Skeletal muscle tissue (tissue), 4 donors: ENCODE measurements around the gene TRIM14. TPM values are rescaled to one million over a fixed set of nuclear protein-coding genes. Genes with fewer than 3 reads are reported as not detected.
"Not testable (repeated sequence)": the region's sequence is repeated elsewhere in the genome, so short reads cannot be mapped to it uniquely, and the experiment has no call there.

Experiments
- H3K27ac ChIP-seq: one replicate; pipeline ENCODE4 v1.7.0; 2013; ENCODE audit warnings: mild to moderate bottlenecking, low read depth, low read length, inconsistent platforms
- H3K27me3 ChIP-seq, 3 donors: one replicate each; pipeline ENCODE4 v1.7.0; 2013; ENCODE audit warnings: low read length in 3 of 3; ENCODE audit not compliant: control insufficient read depth in 3 of 3, insufficient read depth in 3 of 3
- H3K36me3 ChIP-seq, 3 donors: one replicate each; pipeline ENCODE4 v1.7.0; 2013; ENCODE audit warnings: low read length in 3 of 3; ENCODE audit not compliant: control insufficient read depth in 3 of 3, insufficient read depth in 3 of 3
- H3K4me1 ChIP-seq, 3 donors: one replicate each; pipeline ENCODE4 v1.7.0; 2013; ENCODE audit warnings: low read length in 3 of 3, mild to moderate bottlenecking in 3 of 3; ENCODE audit not compliant: control insufficient read depth in 3 of 3, insufficient read depth in 3 of 3
- H3K4me3 ChIP-seq, 3 donors: one replicate each; pipeline ENCODE4 v1.7.0; 2013; ENCODE audit warnings: low read length in 3 of 3
- H3K9ac ChIP-seq, 3 donors: one replicate each; pipeline ENCODE4 v1.7.0; 2013; ENCODE audit warnings: low read length in 3 of 3, mild to moderate bottlenecking in 3 of 3, moderate library complexity in 2 of 3, low read depth in 1 of 3
- H3K9me3 ChIP-seq, 3 donors: one replicate each; pipeline ENCODE4 v1.7.0; 2013; ENCODE audit warnings: low read length in 3 of 3; ENCODE audit not compliant: control insufficient read depth in 3 of 3
- total RNA-seq: library from RNA; depleted of rRNA; stranded (reverse); fragments of >200 nt; gene quantifications from one replicate; pipeline ENCODE4 v1.2.3, GENCODE V29; 2014
- donor health status: Osteomylitis.

TRIM14 gene
- total RNA-seq, 1 donor from 2014 or later: 1.0 TPM

- peaks cover 0 to 13% (median 10%) of the 10 kb centered on the region in 3 donors for H3K27me3 ChIP-seq
- no peaks in the 10 kb centered on the region for H3K9me3 ChIP-seq
- no peak overlapping the region for H3K27ac ChIP-seq
- no peaks in the 10 kb centered on the region for H3K36me3 ChIP-seq
- no peaks in the 10 kb centered on the region for H3K4me1 ChIP-seq
- H3K9ac ChIP-seq: no peak overlapping the region
- H3K4me3 ChIP-seq: no peak overlapping the region
These were observed 19.7 kb downstream of the TRIM14 start for GRCh38 chr9:98099346-98099745.

- no peaks in the 10 kb centered on the region for H3K36me3 ChIP-seq
- H3K9me3 ChIP-seq: no peaks in the 10 kb centered on the region
- no peak overlapping the region for H3K4me3 ChIP-seq
- no peak overlapping the region for H3K9ac ChIP-seq
- H3K4me1 ChIP-seq: no peaks in the 10 kb centered on the region
- H3K27me3 ChIP-seq: peaks cover 6 to 21% (median 16%) of the 10 kb centered on the region in 3 donors
- H3K27ac ChIP-seq: no peak overlapping the region
These were observed 21.2 kb downstream of the TRIM14 start for GRCh38 chr9:98097836-98098235.

- Histone ChIP-seq H3K36me3 (no peaks in the 10 kb centered on the region), H3K9me3 (no peaks in the 10 kb centered on the region), H3K4me1 (no peaks in the 10 kb centered on the region), H3K4me3 (no peak overlapping the region), H3K27me3 (peaks cover 12 to 21% (median 16%) of the 10 kb centered on the region in 3 donors), H3K9ac (no peak overlapping the region), H3K27ac (no peak overlapping the region)
These were observed 22.9 kb downstream of the TRIM14 start for GRCh38 chr9:98096091-98096490.

- Histone ChIP-seq H3K9me3 (no peaks in the 10 kb centered on the region), H3K36me3 (no peaks in the 10 kb centered on the region), H3K4me3 (no peak overlapping the region), H3K27ac (no peak overlapping the region), H3K27me3 (peaks cover 12 to 21% (median 16%) of the 10 kb centered on the region in 3 donors), H3K4me1 (no peaks in the 10 kb centered on the region), H3K9ac (no peak overlapping the region)
These were observed 23.6 kb downstream of the TRIM14 start for GRCh38 chr9:98095401-98095800.

- Histone ChIP-seq H3K27ac (no peak overlapping the region), H3K27me3 (peaks cover 12 to 23% (median 15%) of the 10 kb centered on the region in 3 donors), H3K4me3 (no peak overlapping the region), H3K4me1 (no peaks in the 10 kb centered on the region), H3K9ac (no peak overlapping the region), H3K36me3 (no peaks in the 10 kb centered on the region), H3K9me3 (no peaks in the 10 kb centered on the region)
These were observed 24.2 kb downstream of the TRIM14 start for GRCh38 chr9:98094851-98095250.

GRCh38 chr9:98094316-98094715 is 24.7 kb downstream of the TRIM14 start:
- Histone ChIP-seq H3K27ac (no peak overlapping the region), H3K27me3 (peaks cover 12 to 27% (median 15%) of the 10 kb centered on the region in 3 donors), H3K9me3 (no peaks in the 10 kb centered on the region), H3K4me1 (no peaks in the 10 kb centered on the region), H3K9ac (no peak overlapping the region), H3K4me3 (no peak overlapping the region), H3K36me3 (no peaks in the 10 kb centered on the region)

GRCh38 chr9:98092613-98092931 is 26.4 kb downstream of the TRIM14 start:
- Histone ChIP-seq H3K4me1 (peaks cover 0 to 4% (median 2%) of the 10 kb centered on the region in 3 donors), H3K27ac (no peak overlapping the region), H3K4me3 (no peak overlapping the region), H3K9me3 (no peaks in the 10 kb centered on the region), H3K9ac (no peak overlapping the region), H3K36me3 (no peaks in the 10 kb centered on the region), H3K27me3 (peaks cover 15 to 39% (median 18%) of the 10 kb centered on the region in 3 donors)

- H3K27me3 ChIP-seq: peaks cover 15 to 43% (median 19%) of the 10 kb centered on the region in 3 donors
- no peak overlapping the region for H3K27ac ChIP-seq
- H3K9ac ChIP-seq: no peak overlapping the region
- H3K4me3 ChIP-seq: no peak overlapping the region
- peaks cover 0 to 4% (median 2%) of the 10 kb centered on the region in 3 donors for H3K4me1 ChIP-seq
- H3K9me3 ChIP-seq: no peaks in the 10 kb centered on the region
- H3K36me3 ChIP-seq: no peaks in the 10 kb centered on the region
These were observed 27.0 kb downstream of the TRIM14 start for GRCh38 chr9:98091735-98092612.

- not testable (repeated sequence) for H3K36me3 ChIP-seq
These were observed 28.3 kb downstream of the TRIM14 start for GRCh38 chr9:98090674-98091073.

More at GRCh38 chr9:98090674-98091073, 28.3 kb downstream of the TRIM14 start:
- H3K9ac ChIP-seq, H3K27ac ChIP-seq, H3K4me1 ChIP-seq, H3K4me3 ChIP-seq, H3K9me3 ChIP-seq: not testable (repeated sequence)
- peaks cover 12 to 43% (median 19%) of the 10 kb centered on the region in 3 donors for H3K27me3 ChIP-seq
